Trophoblast cell (in vitro differentiated cells and primary cell): ENCODE measurements around the gene NTSR2.

Experiments
- DNase-seq, 2 donors: peaks; one replicate each; pipeline ENCODE4 v3.0.0-alpha.2; 2016
- H2AFZ ChIP-seq: 2 replicates; pipeline ENCODE4 v1.6.1; 2013; ENCODE audit warnings: low read length, moderate library complexity, mild to moderate bottlenecking; ENCODE audit not compliant: insufficient read depth, poor library complexity
- H2AK5ac ChIP-seq: 2 replicates; pipeline ENCODE4 v1.6.1; 2013; ENCODE audit warnings: mild to moderate bottlenecking, low read length
- H2BK120ac ChIP-seq: 2 replicates; pipeline ENCODE4 v1.6.1; 2013; ENCODE audit warnings: low read length, mild to moderate bottlenecking, moderate library complexity; ENCODE audit not compliant: insufficient read depth, poor library complexity
- H2BK12ac ChIP-seq: 2 replicates; pipeline ENCODE4 v1.6.1; 2013; ENCODE audit warnings: mild to moderate bottlenecking, low read length, moderate library complexity
- H2BK5ac ChIP-seq: 2 replicates; pipeline ENCODE4 v1.6.1; 2013; ENCODE audit warnings: low read length, low read depth, moderate library complexity, mild to moderate bottlenecking; ENCODE audit not compliant: poor library complexity
- H3K14ac ChIP-seq: 2 replicates; pipeline ENCODE4 v1.6.1; 2013; ENCODE audit warnings: mild to moderate bottlenecking, low read length
- H3K18ac ChIP-seq: 2 replicates; pipeline ENCODE4 v1.6.1; 2013; ENCODE audit warnings: mild to moderate bottlenecking, low read length
- H3K23ac ChIP-seq: 2 replicates; pipeline ENCODE4 v1.6.1; 2013; ENCODE audit warnings: low read length
- H3K27ac ChIP-seq: 2 replicates; pipeline ENCODE4 v1.5.1; 2013; ENCODE audit warnings: low read depth, mild to moderate bottlenecking, inconsistent platforms, low read length, moderate library complexity
- H3K27me3 ChIP-seq: 2 replicates; pipeline ENCODE4 v1.6.1; 2013; ENCODE audit warnings: inconsistent platforms, mild to moderate bottlenecking, low read length, moderate library complexity; ENCODE audit not compliant: insufficient read depth
- H3K36me3 ChIP-seq, 2 experiments: 1 replicate in 1 of 2; 2 replicates in 1 of 2; pipeline ENCODE4 v1.6.1; 2013; ENCODE audit warnings: low read length in 2 of 2, mild to moderate bottlenecking in 2 of 2, moderate library complexity in 1 of 2; ENCODE audit not compliant: insufficient read depth in 2 of 2, control insufficient read depth in 1 of 2
- H3K4ac ChIP-seq: 2 replicates; pipeline ENCODE4 v1.6.1; 2013; ENCODE audit warnings: low read depth, mild to moderate bottlenecking, low read length, moderate library complexity
- H3K4me1 ChIP-seq, 2 experiments: 1 replicate in 1 of 2; 2 replicates in 1 of 2; pipeline ENCODE4 v1.6.1; 2013; ENCODE audit warnings: low read length in 2 of 2, mild to moderate bottlenecking in 2 of 2, moderate library complexity in 1 of 2; ENCODE audit not compliant: insufficient read depth in 2 of 2, control insufficient read depth in 1 of 2
- H3K4me2 ChIP-seq: 2 replicates; pipeline ENCODE4 v1.6.1; 2013; ENCODE audit warnings: inconsistent platforms, mild to moderate bottlenecking, low read length, moderate library complexity
- H3K4me3 ChIP-seq: 2 replicates; pipeline ENCODE4 v1.5.1; 2013; ENCODE audit warnings: mild to moderate bottlenecking, low read depth, low read length, inconsistent platforms
- H3K79me1 ChIP-seq: one replicate; pipeline ENCODE4 v1.6.1; 2013; ENCODE audit warnings: low read length
- H3K79me2 ChIP-seq: 2 replicates; pipeline ENCODE4 v1.6.1; 2013; ENCODE audit warnings: low read length, mild to moderate bottlenecking; ENCODE audit not compliant: control insufficient read depth, insufficient read depth, poor library complexity
- H3K9ac ChIP-seq: 2 replicates; pipeline ENCODE4 v1.6.1; 2013; ENCODE audit warnings: mild to moderate bottlenecking, low read length
- H3K9me3 ChIP-seq: 2 replicates; pipeline ENCODE4 v1.6.1; 2013; ENCODE audit warnings: low read depth, mild to moderate bottlenecking, control low read depth, inconsistent platforms, low read length; ENCODE audit not compliant: insufficient read depth
- H4K12ac ChIP-seq: 2 replicates; pipeline ENCODE4 v1.6.1; 2013; ENCODE audit warnings: low read depth, mild to moderate bottlenecking, low read length, moderate library complexity
- H4K8ac ChIP-seq: 2 replicates; pipeline ENCODE4 v1.6.1; 2013; ENCODE audit warnings: low read depth, mild to moderate bottlenecking, low read length, moderate library complexity
- H4K91ac ChIP-seq: one replicate; pipeline ENCODE4 v1.6.1; 2013; ENCODE audit warnings: low read depth, mild to moderate bottlenecking, low read length, moderate library complexity
- WGBS: extraction: QIAGEN DNeasy Blood & Tissue Kit; methylation state at CpG from one replicate; pipeline ENCODE4 v1.1.7; 2013; ENCODE audit warnings: missing lambda C conversion rate; ENCODE audit not compliant: insufficient read length, insufficient coverage; ENCODE audit errors: extremely low coverage; 5-methylcytosine and 5-hydroxymethylcytosine counted together

NTSR2 gene

DNA sequence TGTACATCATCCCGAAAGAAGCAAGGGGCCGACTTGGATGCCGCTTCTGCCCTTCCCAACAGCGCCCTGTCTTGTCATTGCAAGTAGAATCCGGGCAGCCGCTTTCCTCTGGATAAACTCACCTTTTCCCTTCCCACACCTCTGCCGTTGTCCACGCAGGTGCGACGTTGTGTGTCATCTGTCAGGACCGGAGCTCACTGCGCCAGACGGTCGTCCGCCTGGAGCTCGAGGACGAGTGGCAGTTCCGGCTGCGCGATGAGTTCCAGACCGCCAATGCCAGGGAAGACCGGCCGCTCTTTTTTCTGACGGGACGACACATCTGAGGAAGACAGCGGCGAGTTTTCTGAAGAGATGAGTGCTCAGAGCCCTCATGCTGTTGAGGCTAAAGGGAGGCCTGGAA, 29.9 kb downstream of the NTSR2 start:
- no peak overlapping the region for H4K12ac ChIP-seq
- no peak overlapping the region for H3K18ac ChIP-seq
- no peaks in the 10 kb centered on the region for H3K9me3 ChIP-seq
- WGBS = no CpG with 5 or more reads among the region's 27 CpGs
- DNase-seq = no peak
- H2AFZ ChIP-seq = no peak overlapping the region
- no peak overlapping the region for H3K14ac ChIP-seq
- H2BK120ac ChIP-seq = no peak overlapping the region
- H4K8ac ChIP-seq = no peak overlapping the region
- no peak overlapping the region for H3K4me2 ChIP-seq
- no peak overlapping the region for H4K91ac ChIP-seq
- no peak overlapping the region for H3K23ac ChIP-seq
- peaks cover 6 to 16% of the 10 kb centered on the region in 2 experiments for H3K36me3 ChIP-seq
- H2BK5ac ChIP-seq = no peak overlapping the region
- H2BK12ac ChIP-seq = no peak overlapping the region
- no peaks in the 10 kb centered on the region for H3K79me1 ChIP-seq
- no peaks in the 10 kb centered on the region for H3K27me3 ChIP-seq
- no peaks in the 10 kb centered on the region for H3K4me1 ChIP-seq
- H3K4me3 ChIP-seq = no peak overlapping the region
- no peak overlapping the region for H2AK5ac ChIP-seq
- H3K4ac ChIP-seq = no peak overlapping the region
- no peak overlapping the region for H3K9ac ChIP-seq
- no peaks in the 10 kb centered on the region for H3K79me2 ChIP-seq
- H3K27ac ChIP-seq = no peak overlapping the region

DNA sequence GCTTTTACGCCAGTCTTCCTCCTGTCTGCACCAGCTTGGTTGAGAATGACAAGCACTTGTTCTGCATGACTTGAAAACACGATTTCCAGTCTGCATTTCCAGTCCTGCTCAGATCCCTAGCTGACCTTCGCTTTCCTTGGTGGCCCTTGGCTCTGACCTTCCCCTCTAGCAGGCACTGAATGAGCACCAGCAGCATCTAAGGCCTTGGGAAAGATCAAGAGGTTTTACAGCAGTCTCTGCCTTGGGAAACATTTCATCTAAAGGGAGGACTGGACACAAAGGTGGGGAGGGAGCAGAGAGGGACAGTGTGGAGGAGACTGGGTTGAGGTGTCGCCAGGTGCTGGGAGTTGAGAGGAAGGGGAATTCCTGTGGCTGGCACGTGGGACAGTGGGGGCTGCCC, 30.5 kb downstream of the NTSR2 start:
- Histone ChIP-seq H3K27me3 (no peaks in the 10 kb centered on the region), H2BK120ac (no peak overlapping the region), H3K27ac (no peak overlapping the region), H3K9me3 (no peaks in the 10 kb centered on the region), H3K4me1 (no peaks in the 10 kb centered on the region), H3K4me2 (no peak overlapping the region), H2AFZ (no peak overlapping the region), H4K91ac (no peak overlapping the region), H3K14ac (no peak overlapping the region), H3K4ac (no peak overlapping the region), H2AK5ac (no peak overlapping the region), H2BK5ac (no peak overlapping the region), H3K4me3 (no peak overlapping the region), H3K79me1 (no peaks in the 10 kb centered on the region), H4K12ac (no peak overlapping the region), H3K9ac (no peak overlapping the region), H2BK12ac (no peak overlapping the region), H3K23ac (no peak overlapping the region), H3K18ac (no peak overlapping the region), H4K8ac (no peak overlapping the region), H3K79me2 (no peaks in the 10 kb centered on the region), H3K36me3 (peaks cover 6 to 20% of the 10 kb centered on the region in 2 experiments)
- DNase-seq = no peak
- no CpG with 5 or more reads among the region's 5 CpGs for WGBS

DNA sequence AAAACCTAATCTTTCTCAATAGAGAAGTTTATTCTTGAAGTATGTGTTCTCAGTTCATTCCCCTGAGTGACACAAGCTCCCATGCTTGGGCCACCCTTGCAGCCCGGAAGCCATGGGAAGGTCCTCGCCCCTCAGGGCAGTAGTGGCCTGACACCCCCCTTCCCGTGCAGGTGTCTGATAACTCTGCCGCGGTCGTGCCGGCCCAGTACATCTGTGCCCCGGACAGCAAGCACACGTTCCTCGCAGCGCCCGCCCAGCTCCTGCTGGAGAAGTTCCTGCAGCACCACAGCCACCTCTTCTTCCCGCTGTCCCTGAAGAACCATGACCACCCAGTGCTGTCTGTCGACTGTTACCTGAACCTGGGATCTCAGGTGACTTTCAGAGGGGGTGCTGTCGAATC, 32.4 kb downstream of the NTSR2 start:
- Histone ChIP-seq H3K4me1 (no peaks in the 10 kb centered on the region), H2BK120ac (no peak overlapping the region), H2BK12ac (no peak overlapping the region), H3K27ac (no peak overlapping the region), H2AK5ac (no peak overlapping the region), H4K91ac (no peak overlapping the region), H3K79me2 (no peaks in the 10 kb centered on the region), H3K79me1 (no peaks in the 10 kb centered on the region), H2BK5ac (no peak overlapping the region), H3K27me3 (no peaks in the 10 kb centered on the region), H3K36me3 (peaks cover 12 to 27% of the 10 kb centered on the region in 2 experiments), H3K4me2 (no peak overlapping the region), H3K9ac (no peak overlapping the region), H4K12ac (no peak overlapping the region), H3K14ac (no peak overlapping the region), H3K23ac (no peak overlapping the region), H4K8ac (no peak overlapping the region), H3K4ac (no peak overlapping the region), H3K18ac (no peak overlapping the region), H3K4me3 (no peak overlapping the region), H2AFZ (no peak overlapping the region), H3K9me3 (peaks cover 4% of the 10 kb centered on the region)
- WGBS = no CpG with 5 or more reads among the region's 15 CpGs
- DNase-seq = no peak

DNA sequence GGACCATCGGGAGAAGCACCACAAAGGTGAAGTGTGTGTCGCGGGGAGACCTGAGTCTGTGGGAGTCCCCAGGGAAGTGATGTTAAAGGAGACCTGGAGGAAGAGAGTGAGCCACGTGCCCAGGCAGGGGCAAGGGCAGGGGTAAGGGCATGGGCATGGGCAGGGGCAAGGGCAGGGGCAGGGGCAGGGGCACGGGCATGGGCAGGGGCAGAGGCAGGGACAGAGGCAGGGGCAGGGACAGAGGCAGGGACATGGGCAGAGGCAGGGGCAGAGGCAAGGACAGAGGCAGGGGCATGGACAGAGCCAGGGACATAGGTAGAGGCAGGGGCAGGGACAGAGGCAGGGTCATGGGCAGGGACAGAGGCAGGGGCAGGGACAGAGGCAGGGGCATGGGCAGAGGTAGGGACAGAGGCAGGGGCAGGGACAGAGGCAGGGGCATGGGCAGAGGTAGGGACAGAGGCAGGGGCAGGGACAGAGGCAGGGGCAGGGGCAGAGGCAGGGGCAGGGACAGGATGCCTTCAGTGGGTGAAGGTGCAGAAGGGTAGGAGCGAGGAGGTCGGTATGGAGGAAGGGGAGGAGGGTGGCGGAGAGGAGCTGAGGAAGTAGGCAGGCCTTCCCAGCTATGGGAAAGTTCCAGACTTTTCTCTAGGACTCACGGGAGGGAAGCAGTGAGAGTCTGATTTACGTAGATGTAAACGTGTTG, 33.3 kb downstream of the NTSR2 start:
- H3K18ac ChIP-seq = no peak overlapping the region
- H4K8ac ChIP-seq = no peak overlapping the region
- no peaks in the 10 kb centered on the region for H3K79me2 ChIP-seq
- H3K9me3 ChIP-seq = peaks cover 4% of the 10 kb centered on the region
- no peak overlapping the region for H3K27ac ChIP-seq
- no peaks in the 10 kb centered on the region for H3K79me1 ChIP-seq
- H4K91ac ChIP-seq = no peak overlapping the region
- H3K27me3 ChIP-seq = no peaks in the 10 kb centered on the region
- H3K36me3 ChIP-seq = peaks cover 12 to 27% of the 10 kb centered on the region in 2 experiments
- no peak overlapping the region for H3K23ac ChIP-seq
- H2BK5ac ChIP-seq = no peak overlapping the region
- H3K4me1 ChIP-seq = no peaks in the 10 kb centered on the region
- no peak overlapping the region for H4K12ac ChIP-seq
- no peak overlapping the region for H3K14ac ChIP-seq
- 100% methylated on average over 3 of the region's 11 CpGs for WGBS
- no peak overlapping the region for H2BK12ac ChIP-seq
- DNase-seq = no peak
- no peak overlapping the region for H3K4me3 ChIP-seq
- no peak overlapping the region for H2BK120ac ChIP-seq
- no peak overlapping the region for H3K4me2 ChIP-seq
- H3K9ac ChIP-seq = no peak overlapping the region
- no peak overlapping the region for H2AK5ac ChIP-seq
- no peak overlapping the region for H3K4ac ChIP-seq
- H2AFZ ChIP-seq = no peak overlapping the region
